Measurements from ENCODE around the gene RGS9.

Gene RGS9

GRCh38 chr17:65235284-65235683 is 98.1 kb downstream of the RGS9 start:
- H3K9ac ChIP-seq (ENCODE audit: low read length) = no peak overlapping the region
- H3F3A ChIP-seq (ENCODE audit: insufficient read depth, low read length) = no peaks in the 10 kb centered on the region
- no peak overlapping the region for H3K4me2 ChIP-seq (ENCODE audit: low read depth, low read length)
- H3K27ac ChIP-seq (ENCODE audit: low read length) = no peak overlapping the region
- H3K4me3 ChIP-seq (ENCODE audit: low read length) = no peak overlapping the region
- H3K4me1 ChIP-seq (ENCODE audit: low read length) = no peaks in the 10 kb centered on the region
- H2AFZ ChIP-seq (ENCODE audit: low read length) = no peak overlapping the region
- no peaks in the 10 kb centered on the region for H3K79me2 ChIP-seq (ENCODE audit: low read length)
- no peaks in the 10 kb centered on the region for H4K20me1 ChIP-seq (ENCODE audit: insufficient read depth, low read length)
- TF ChIP-seq EZH2 (optimal IDR thresholded peaks at IDR 0.05; ENCODE audit: low read depth, low read length) = no peak
- TF ChIP-seq EZH2phosphoT487 (IDR thresholded peaks at IDR 0.05; ENCODE audit: low read length) = no peak
- TF ChIP-seq, protein P1, sequence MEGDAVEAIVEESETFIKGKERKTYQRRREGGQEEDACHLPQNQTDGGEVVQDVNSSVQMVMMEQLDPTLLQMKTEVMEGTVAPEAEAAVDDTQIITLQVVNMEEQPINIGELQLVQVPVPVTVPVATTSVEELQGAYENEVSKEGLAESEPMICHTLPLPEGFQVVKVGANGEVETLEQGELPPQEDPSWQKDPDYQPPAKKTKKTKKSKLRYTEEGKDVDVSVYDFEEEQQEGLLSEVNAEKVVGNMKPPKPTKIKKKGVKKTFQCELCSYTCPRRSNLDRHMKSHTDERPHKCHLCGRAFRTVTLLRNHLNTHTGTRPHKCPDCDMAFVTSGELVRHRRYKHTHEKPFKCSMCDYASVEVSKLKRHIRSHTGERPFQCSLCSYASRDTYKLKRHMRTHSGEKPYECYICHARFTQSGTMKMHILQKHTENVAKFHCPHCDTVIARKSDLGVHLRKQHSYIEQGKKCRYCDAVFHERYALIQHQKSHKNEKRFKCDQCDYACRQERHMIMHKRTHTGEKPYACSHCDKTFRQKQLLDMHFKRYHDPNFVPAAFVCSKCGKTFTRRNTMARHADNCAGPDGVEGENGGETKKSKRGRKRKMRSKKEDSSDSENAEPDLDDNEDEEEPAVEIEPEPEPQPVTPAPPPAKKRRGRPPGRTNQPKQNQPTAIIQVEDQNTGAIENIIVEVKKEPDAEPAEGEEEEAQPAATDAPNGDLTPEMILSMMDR (IDR thresholded peaks at IDR 0.05; ENCODE audit: low read length) = no peak
- H3K9me3 ChIP-seq (replicated peaks; ENCODE audit: insufficient read depth, low read length) = no peaks in the 10 kb centered on the region
- DNase-seq = no peak
- no peaks in the 10 kb centered on the region for H3K27me3 ChIP-seq (replicated peaks; ENCODE audit: insufficient read depth, low read length)
- no peaks in the 10 kb centered on the region for H3K36me3 ChIP-seq (replicated peaks; ENCODE audit: insufficient read depth, low read length)
- no peaks in the 10 kb centered on the region for H3K9me2 ChIP-seq (replicated peaks; ENCODE audit: insufficient read depth, low read length)

DNA sequence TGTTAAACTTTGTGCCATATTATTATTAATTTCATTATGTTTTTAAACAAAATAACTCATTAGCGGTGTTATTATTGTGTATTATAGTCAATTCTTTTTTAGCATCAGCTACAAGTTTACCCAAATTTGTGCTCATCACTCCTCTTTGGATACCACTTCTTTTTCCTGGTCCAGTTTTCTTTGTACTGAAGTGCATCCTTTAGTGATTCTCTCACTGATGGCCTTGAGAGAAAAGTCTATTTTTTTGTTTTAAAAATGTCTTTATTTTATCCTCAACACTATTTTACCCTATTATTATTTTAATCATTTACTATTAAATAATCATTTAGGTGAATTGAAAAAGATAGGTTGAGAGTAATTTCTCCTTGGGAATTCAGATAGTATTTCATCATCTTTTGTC is 99.2 kb downstream of the RGS9 start:
- Histone ChIP-seq H2AFZ (ENCODE audit: low read length) (no peak overlapping the region), H3K9ac (ENCODE audit: low read length) (no peak overlapping the region), H3F3A (ENCODE audit: insufficient read depth, low read length) (no peaks in the 10 kb centered on the region), H3K4me2 (ENCODE audit: low read depth, low read length) (no peak overlapping the region), H3K36me3 (replicated peaks; ENCODE audit: insufficient read depth, low read length) (no peaks in the 10 kb centered on the region), H3K4me3 (ENCODE audit: low read length) (no peak overlapping the region), H3K27me3 (replicated peaks; ENCODE audit: insufficient read depth, low read length) (no peaks in the 10 kb centered on the region), H3K9me2 (replicated peaks; ENCODE audit: insufficient read depth, low read length) (no peaks in the 10 kb centered on the region), H3K27ac (ENCODE audit: low read length) (no peak overlapping the region), H3K79me2 (ENCODE audit: low read length) (no peaks in the 10 kb centered on the region), H3K4me1 (ENCODE audit: low read length) (no peaks in the 10 kb centered on the region), H4K20me1 (ENCODE audit: insufficient read depth, low read length) (no peaks in the 10 kb centered on the region), H3K9me3 (replicated peaks; ENCODE audit: insufficient read depth, low read length) (no peaks in the 10 kb centered on the region)
- DNase-seq = no peak
- no peak for TF ChIP-seq EZH2phosphoT487 (IDR thresholded peaks at IDR 0.05; ENCODE audit: low read length)
- TF ChIP-seq, protein P1 (IDR thresholded peaks at IDR 0.05; ENCODE audit: low read length) = no peak
- TF ChIP-seq EZH2 (optimal IDR thresholded peaks at IDR 0.05; ENCODE audit: low read depth, low read length) = no peak

- Histone ChIP-seq H3K79me2 (ENCODE audit: low read length) (no peaks in the 10 kb centered on the region), H3K27ac (ENCODE audit: low read length) (no peak overlapping the region), H2AFZ (ENCODE audit: low read length) (no peak overlapping the region), H4K20me1 (ENCODE audit: insufficient read depth, low read length) (no peaks in the 10 kb centered on the region), H3K9me2 (replicated peaks; ENCODE audit: insufficient read depth, low read length) (no peaks in the 10 kb centered on the region), H3F3A (ENCODE audit: insufficient read depth, low read length) (no peaks in the 10 kb centered on the region), H3K9ac (ENCODE audit: low read length) (no peak overlapping the region), H3K9me3 (replicated peaks; ENCODE audit: insufficient read depth, low read length) (no peaks in the 10 kb centered on the region), H3K36me3 (replicated peaks; ENCODE audit: insufficient read depth, low read length) (no peaks in the 10 kb centered on the region), H3K4me3 (ENCODE audit: low read length) (no peak overlapping the region), H3K4me1 (ENCODE audit: low read length) (no peaks in the 10 kb centered on the region), H3K4me2 (ENCODE audit: low read depth, low read length) (no peak overlapping the region), H3K27me3 (replicated peaks; ENCODE audit: insufficient read depth, low read length) (no peaks in the 10 kb centered on the region)
- no peak for TF ChIP-seq EZH2phosphoT487 (IDR thresholded peaks at IDR 0.05; ENCODE audit: low read length)
- TF ChIP-seq, protein P1 (IDR thresholded peaks at IDR 0.05; ENCODE audit: low read length) = no peak
- TF ChIP-seq EZH2 (optimal IDR thresholded peaks at IDR 0.05; ENCODE audit: low read depth, low read length) = no peak
- no peak for DNase-seq
Measured at GRCh38 chr17:65243838-65244625, 106.9 kb downstream of the RGS9 start.

Measured in MM.1S (cell line).